SK-N-SH (cell line): Measurements from ENCODE around the gene CACNA1D. TPM values are rescaled to one million over a fixed set of nuclear protein-coding genes. Genes with fewer than 3 reads are reported as not detected.

Experiments
- CTCF ChIA-PET: fragments of 300-600, 350-600 bp; formaldehyde crosslinking; extraction: SDS; loops from one replicate; lab custom pipeline; 2021; lab: Yijun Ruan, JAX
- POLR2A ChIA-PET: fragments of 350-600 bp; sonication (Branson Sonifier 250); formaldehyde crosslinking; extraction: SDS; loops from one replicate; lab custom pipeline; 2020; ENCODE audit warnings: antibody characterized with exemption, inconsistent platforms; lab: Yijun Ruan, JAX
- DNase-seq: peaks from one replicate; pipeline ENCODE4 v3.0.0; 2012
- H2AFZ ChIP-seq: fragments of 200-600 bp; sonication (generic); 2 replicates; pipeline ENCODE4 v1.8.1; 2016; ENCODE audit warnings: antibody characterized with exemption, mild to moderate bottlenecking, low read depth
- H3F3A ChIP-seq: fragments of 200-600 bp; sonication (generic); replicated peaks from 2 replicates; pipeline ENCODE3; 2016; ENCODE audit warnings: antibody characterized with exemption, mild to moderate bottlenecking; ENCODE audit not compliant: insufficient read depth
- H3K27ac ChIP-seq, 2 experiments: fragments of 200-500 bp in 1 of 2; fragments of 200-600 bp in 1 of 2; sonication (Bioruptor generic) in 1 of 2; sonication (generic), shearing (Covaris generic) in 1 of 2; 2 replicates each; pipeline versions ENCODE4 v1.5.1 to v1.6.1; 2014 to 2016; ENCODE audit warnings: low read depth in 2 of 2, inconsistent platforms in 1 of 2, low read length in 1 of 2, mild to moderate bottlenecking in 1 of 2, mixed read lengths in 1 of 2
- H3K27me3 ChIP-seq: fragments of 200-600 bp; sonication (generic), shearing (Covaris generic); 2 replicates; pipeline ENCODE4 v1.6.1; 2016; ENCODE audit warnings: mixed run types; ENCODE audit not compliant: insufficient read depth
- H3K36me3 ChIP-seq, 2 experiments: fragments of 200-500 bp in 1 of 2; fragments of 200-600 bp in 1 of 2; sonication (Bioruptor generic) in 1 of 2; sonication (generic) in 1 of 2; replicated peaks in 1 of 2; 2 replicates each; pipeline versions ENCODE3 to v1.5.1; 2014 to 2016; ENCODE audit warnings: low read length in 1 of 2, mild to moderate bottlenecking in 1 of 2; ENCODE audit not compliant: insufficient read depth in 2 of 2, control insufficient read depth in 1 of 2
- H3K4me1 ChIP-seq, 2 experiments: fragments of 200-500 bp in 1 of 2; fragments of 200-600 bp in 1 of 2; sonication (Bioruptor generic) in 1 of 2; sonication (generic), shearing (Covaris generic) in 1 of 2; 2 replicates each; pipeline versions ENCODE4 v1.5.1 to v1.6.1; 2014 to 2016; ENCODE audit warnings: low read depth in 1 of 2, low read length in 1 of 2, mixed run types in 1 of 2; ENCODE audit not compliant: insufficient read depth in 2 of 2, control insufficient read depth in 1 of 2
- H3K4me2 ChIP-seq: fragments of 200-600 bp; sonication (generic), shearing (Covaris generic); 2 replicates; pipeline ENCODE4 v1.6.1; 2017; ENCODE audit warnings: mixed run types
- H3K4me3 ChIP-seq, 2 experiments: fragments of 200-500 bp in 1 of 2; fragments of 200-600 bp in 1 of 2; sonication (Bioruptor generic) in 1 of 2; sonication (generic), shearing (Covaris generic) in 1 of 2; 2 replicates each; pipeline versions ENCODE4 v1.5.1 to v1.8.1; 2014 to 2016; ENCODE audit warnings: low read depth in 2 of 2, inconsistent platforms in 1 of 2, low read length in 1 of 2, mild to moderate bottlenecking in 1 of 2, mixed read lengths in 1 of 2, moderate library complexity in 1 of 2
- H3K79me2 ChIP-seq: fragments of 200-600 bp; sonication (generic); 2 replicates; pipeline ENCODE4 v1.8.1; 2017; ENCODE audit warnings: mild to moderate bottlenecking; ENCODE audit not compliant: insufficient read depth
- H3K9ac ChIP-seq: fragments of 200-600 bp; sonication (generic); 2 replicates; pipeline ENCODE4 v1.6.1; 2017; ENCODE audit warnings: mixed run types
- H3K9me2 ChIP-seq: fragments of 200-600 bp; sonication (generic); 2 replicates; pipeline ENCODE4 v1.6.1; 2017; ENCODE audit warnings: mixed run types
- H3K9me3 ChIP-seq: fragments of 200-600 bp; sonication (generic); 2 replicates; pipeline ENCODE4 v1.6.1; 2017; ENCODE audit warnings: mixed run types, mild to moderate bottlenecking, moderate library complexity
- H4K20me1 ChIP-seq: fragments of 200-600 bp; sonication (generic); 2 replicates; pipeline ENCODE4 v1.6.1; 2017; ENCODE audit warnings: mild to moderate bottlenecking, mixed run types; ENCODE audit not compliant: insufficient read depth
- CHD2 ChIP-seq: fragments of 150-350 bp; IDR thresholded peaks from 2 replicates; pipeline ENCODE4 v1.6.1; 2018; ENCODE audit warnings: low read length; ENCODE audit not compliant: partially characterized antibody
- ELF1 ChIP-seq: IDR thresholded peaks from 2 replicates; pipeline ENCODE4 v1.4.0; 2012
- EP300 ChIP-seq, 2 experiments: IDR thresholded peaks; 2 replicates each; pipeline versions ENCODE4 v1.4.0 to v1.6.1; 2012; ENCODE audit warnings: borderline replicate concordance in 1 of 2, low read depth in 1 of 2, low read length in 1 of 2
- EZH2phosphoT487 ChIP-seq: fragments of 200-600 bp; sonication (generic); IDR thresholded peaks from 2 replicates; pipeline ENCODE4 v1.6.1; 2017; ENCODE audit warnings: low read depth, mixed run types, mild to moderate bottlenecking, antibody characterized with exemption, moderate library complexity, borderline replicate concordance
- FOSL2 ChIP-seq: IDR thresholded peaks from 2 replicates; pipeline ENCODE4 v1.4.0; 2012; ENCODE audit warnings: low read depth, mild to moderate bottlenecking, moderate library complexity, borderline replicate concordance
- FOXJ3 ChIP-seq: sonication (generic); formaldehyde crosslinking; IDR thresholded peaks from 2 replicates; pipeline ENCODE4 v1.5.1; 2020; ENCODE audit warnings: mild to moderate bottlenecking, missing genetic modification reagents
- FOXM1 ChIP-seq: IDR thresholded peaks from 2 replicates; pipeline ENCODE4 v1.4.0; 2012; ENCODE audit warnings: low read depth, mild to moderate bottlenecking
- GABPA ChIP-seq: IDR thresholded peaks from 2 replicates; pipeline ENCODE4 v1.4.0; 2012; ENCODE audit warnings: low read depth, mild to moderate bottlenecking
- GATA2 ChIP-seq: sonication (generic); formaldehyde crosslinking; IDR thresholded peaks from 2 replicates; pipeline ENCODE4 v1.5.0; 2020; ENCODE audit warnings: mild to moderate bottlenecking, missing genetic modification reagents
- JUND ChIP-seq: IDR thresholded peaks from 2 replicates; pipeline ENCODE4 v1.4.0; 2012
- MEF2A ChIP-seq: IDR thresholded peaks from 2 replicates; pipeline ENCODE4 v1.4.0; 2012; ENCODE audit warnings: low read depth, borderline replicate concordance
- MXI1 ChIP-seq: IDR thresholded peaks from 2 replicates; pipeline ENCODE4 v1.6.1; 2012; ENCODE audit warnings: mild to moderate bottlenecking, low read depth, low read length, improper control_type of control experiment
- NFIC ChIP-seq: IDR thresholded peaks from 2 replicates; pipeline ENCODE4 v1.4.0; 2012; ENCODE audit warnings: borderline replicate concordance
- NRF1 ChIP-seq: IDR thresholded peaks from 2 replicates; pipeline ENCODE4 v1.6.1; 2012; ENCODE audit warnings: low read depth, mild to moderate bottlenecking, low read length
- POLR2AphosphoS5 ChIP-seq: IDR thresholded peaks from 2 replicates; pipeline ENCODE4 v1.6.1; 2012; ENCODE audit warnings: low read depth, low read length
- RCOR1 ChIP-seq: fragments of 150-350 bp; IDR thresholded peaks from 2 replicates; pipeline ENCODE4 v1.6.1; 2017; ENCODE audit warnings: antibody characterized with exemption, low read length
- RXRA ChIP-seq: IDR thresholded peaks from 2 replicates; pipeline ENCODE4 v1.4.0; 2012; ENCODE audit warnings: low read depth, mild to moderate bottlenecking, borderline replicate concordance
- SMC3 ChIP-seq: IDR thresholded peaks from 2 replicates; pipeline ENCODE4 v1.6.1; 2012; ENCODE audit warnings: low read depth, low read length, improper control_type of control experiment
- WGBS: methylation state at CpG from one replicate; pipeline ENCODE4 v1.1.6; 2017; ENCODE audit warnings: low lambda C conversion rate; 5-methylcytosine and 5-hydroxymethylcytosine counted together
- polyA plus RNA-seq, 3 experiments: library from polyadenylated mRNA; depleted of rRNA; stranded (reverse); fragments of >200 nt; gene quantifications; 2 replicates each; pipeline ENCODE4 v1.2.3, GENCODE V29; 2012
- TF ChIP-seq, protein P1 (sequence below): fragments of 150-350 bp; IDR thresholded peaks from 2 replicates; pipeline ENCODE4 v1.6.1; 2016; ENCODE audit warnings: mild to moderate bottlenecking, low read depth, low read length
- TF ChIP-seq, protein P2 (sequence below): IDR thresholded peaks from 2 replicates; pipeline ENCODE4 v1.4.0; 2012; ENCODE audit warnings: low read depth
- TF ChIP-seq, protein P3 (sequence below): IDR thresholded peaks from 2 replicates; pipeline ENCODE4 v1.4.0; 2012; ENCODE audit warnings: low read depth, borderline replicate concordance
- TF ChIP-seq, protein P4 (sequence below): IDR thresholded peaks from 2 replicates; pipeline ENCODE4 v1.4.0; 2012; ENCODE audit warnings: low read depth, borderline replicate concordance
- TF ChIP-seq, protein P5 (sequence below): IDR thresholded peaks from 2 replicates; pipeline ENCODE4; 2012

The CACNA1D gene
- polyA plus RNA-seq, 1 of the 3 experiments (the other 2 are of a cell fraction) = 0.12 TPM

DNA sequence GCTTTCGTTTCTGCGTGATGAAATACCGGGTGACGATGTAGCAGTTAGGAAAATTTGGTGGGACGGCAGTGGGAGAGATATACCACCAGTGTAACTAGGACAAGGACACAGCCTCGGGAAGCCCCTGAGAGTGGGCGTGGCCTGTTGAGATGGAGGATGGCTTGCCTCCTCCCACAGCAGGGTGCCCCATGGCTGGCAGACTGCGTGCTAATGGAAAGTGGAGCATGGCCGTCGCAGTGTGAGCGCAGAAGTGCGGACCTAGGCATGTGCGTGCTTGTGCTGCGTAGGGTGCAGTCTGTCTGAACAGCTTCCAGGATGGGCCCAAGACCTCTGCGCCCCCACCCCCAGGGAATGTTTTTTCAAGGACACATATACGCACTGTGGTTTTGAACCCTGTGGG lies 295.0 kb downstream of the CACNA1D start:
- WGBS = 74% methylated on average over 9 of the region's 16 CpGs

DNA sequence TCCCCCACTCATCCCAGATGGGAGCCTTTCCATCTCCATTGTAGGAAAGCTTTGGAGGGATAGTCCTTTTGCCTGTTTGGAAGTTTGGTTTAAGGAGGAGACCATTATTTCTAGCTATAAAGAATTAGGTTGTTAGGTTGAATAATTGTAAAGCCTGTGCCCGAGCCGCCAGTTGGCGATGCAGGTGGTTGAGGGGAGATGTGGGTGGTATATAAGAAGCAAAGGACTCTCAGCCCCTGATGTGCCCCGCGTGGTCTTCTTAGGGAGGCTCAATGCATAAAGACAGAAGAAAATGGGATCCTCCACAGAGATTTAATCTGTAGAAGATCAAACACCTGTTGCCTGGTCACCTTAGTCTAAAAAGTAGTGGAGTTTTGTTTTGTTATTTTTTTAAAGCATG lies 296.1 kb downstream of the CACNA1D start:
- Histone ChIP-seq H3K9me3 (no peaks in the 10 kb centered on the region), H3K27me3 (no peaks in the 10 kb centered on the region), H4K20me1 (no peaks in the 10 kb centered on the region), H3K9me2 (no peaks in the 10 kb centered on the region), H2AFZ (no peak overlapping the region), H3F3A (no peaks in the 10 kb centered on the region), H3K27ac (no peak overlapping the region), H3K9ac (no peak overlapping the region), H3K36me3 (no peaks in the 10 kb centered on the region), H3K4me1 (peaks cover 0 to 8% of the 10 kb centered on the region in 2 experiments; a peak in 2 of 4 replicates), H3K4me3 (no peak overlapping the region), H3K4me2 (no peak overlapping the region), H3K79me2 (no peaks in the 10 kb centered on the region)
- TF ChIP-seq NFIC = no peak
- TF ChIP-seq MEF2A = no peak
- TF ChIP-seq, protein P1, sequence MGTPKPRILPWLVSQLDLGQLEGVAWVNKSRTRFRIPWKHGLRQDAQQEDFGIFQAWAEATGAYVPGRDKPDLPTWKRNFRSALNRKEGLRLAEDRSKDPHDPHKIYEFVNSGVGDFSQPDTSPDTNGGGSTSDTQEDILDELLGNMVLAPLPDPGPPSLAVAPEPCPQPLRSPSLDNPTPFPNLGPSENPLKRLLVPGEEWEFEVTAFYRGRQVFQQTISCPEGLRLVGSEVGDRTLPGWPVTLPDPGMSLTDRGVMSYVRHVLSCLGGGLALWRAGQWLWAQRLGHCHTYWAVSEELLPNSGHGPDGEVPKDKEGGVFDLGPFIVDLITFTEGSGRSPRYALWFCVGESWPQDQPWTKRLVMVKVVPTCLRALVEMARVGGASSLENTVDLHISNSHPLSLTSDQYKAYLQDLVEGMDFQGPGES = no peak
- TF ChIP-seq GABPA = no peak
- TF ChIP-seq RCOR1 = no peak
- TF ChIP-seq, protein P2, sequence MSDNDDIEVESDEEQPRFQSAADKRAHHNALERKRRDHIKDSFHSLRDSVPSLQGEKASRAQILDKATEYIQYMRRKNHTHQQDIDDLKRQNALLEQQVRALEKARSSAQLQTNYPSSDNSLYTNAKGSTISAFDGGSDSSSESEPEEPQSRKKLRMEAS = no peak
- TF ChIP-seq POLR2AphosphoS5 = no peak
- TF ChIP-seq, protein P3, sequence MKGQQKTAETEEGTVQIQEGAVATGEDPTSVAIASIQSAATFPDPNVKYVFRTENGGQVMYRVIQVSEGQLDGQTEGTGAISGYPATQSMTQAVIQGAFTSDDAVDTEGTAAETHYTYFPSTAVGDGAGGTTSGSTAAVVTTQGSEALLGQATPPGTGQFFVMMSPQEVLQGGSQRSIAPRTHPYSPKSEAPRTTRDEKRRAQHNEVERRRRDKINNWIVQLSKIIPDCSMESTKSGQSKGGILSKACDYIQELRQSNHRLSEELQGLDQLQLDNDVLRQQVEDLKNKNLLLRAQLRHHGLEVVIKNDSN = no peak
- no peak for TF ChIP-seq GATA2 (CRISPR knock-in tag)
- DNase-seq = no peak
- CTCF ChIA-PET = no interaction called here
- POLR2A ChIA-PET = no interaction called here
- WGBS = 86% methylated on average over 5 of the region's 5 CpGs

More for the DNA sequence above, 295.0 kb downstream of the CACNA1D start:
- Histone ChIP-seq H3K27ac (no peak overlapping the region), H3K27me3 (no peaks in the 10 kb centered on the region; the same call in 1 of the 2 replicates), H3K4me2 (no peak overlapping the region), H3K36me3 (no peaks in the 10 kb centered on the region), H3K4me3 (no peak overlapping the region), H2AFZ (no peak overlapping the region), H3K4me1 (no peaks in the 10 kb centered on the region; a peak in 1 of 4 replicates), H3K79me2 (no peaks in the 10 kb centered on the region), H3K9ac (no peak overlapping the region), H3K9me3 (no peaks in the 10 kb centered on the region)
- CTCF ChIA-PET = interaction anchor here (1.0 kb wide), 1 partner anchor 415 kb away, joined by 3 read pairs; no protein-coding TSS in a partner anchor
- DNase-seq = no peak
- TF ChIP-seq ELF1 = no peak
- TF ChIP-seq SMC3 = no peak
- TF ChIP-seq, protein P2 = no peak
- TF ChIP-seq CHD2 = no peak
- TF ChIP-seq FOXM1 = no peak
- TF ChIP-seq FOSL2 = no peak
- TF ChIP-seq, protein P4, sequence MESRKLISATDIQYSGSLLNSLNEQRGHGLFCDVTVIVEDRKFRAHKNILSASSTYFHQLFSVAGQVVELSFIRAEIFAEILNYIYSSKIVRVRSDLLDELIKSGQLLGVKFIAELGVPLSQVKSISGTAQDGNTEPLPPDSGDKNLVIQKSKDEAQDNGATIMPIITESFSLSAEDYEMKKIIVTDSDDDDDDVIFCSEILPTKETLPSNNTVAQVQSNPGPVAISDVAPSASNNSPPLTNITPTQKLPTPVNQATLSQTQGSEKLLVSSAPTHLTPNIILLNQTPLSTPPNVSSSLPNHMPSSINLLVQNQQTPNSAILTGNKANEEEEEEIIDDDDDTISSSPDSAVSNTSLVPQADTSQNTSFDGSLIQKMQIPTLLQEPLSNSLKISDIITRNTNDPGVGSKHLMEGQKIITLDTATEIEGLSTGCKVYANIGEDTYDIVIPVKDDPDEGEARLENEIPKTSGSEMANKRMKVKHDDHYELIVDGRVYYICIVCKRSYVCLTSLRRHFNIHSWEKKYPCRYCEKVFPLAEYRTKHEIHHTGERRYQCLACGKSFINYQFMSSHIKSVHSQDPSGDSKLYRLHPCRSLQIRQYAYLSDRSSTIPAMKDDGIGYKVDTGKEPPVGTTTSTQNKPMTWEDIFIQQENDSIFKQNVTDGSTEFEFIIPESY = no peak
- TF ChIP-seq RXRA = no peak
- TF ChIP-seq, protein P3 = no peak
- TF ChIP-seq EZH2phosphoT487 = no peak
- no peak for TF ChIP-seq JUND
- TF ChIP-seq, protein P5, sequence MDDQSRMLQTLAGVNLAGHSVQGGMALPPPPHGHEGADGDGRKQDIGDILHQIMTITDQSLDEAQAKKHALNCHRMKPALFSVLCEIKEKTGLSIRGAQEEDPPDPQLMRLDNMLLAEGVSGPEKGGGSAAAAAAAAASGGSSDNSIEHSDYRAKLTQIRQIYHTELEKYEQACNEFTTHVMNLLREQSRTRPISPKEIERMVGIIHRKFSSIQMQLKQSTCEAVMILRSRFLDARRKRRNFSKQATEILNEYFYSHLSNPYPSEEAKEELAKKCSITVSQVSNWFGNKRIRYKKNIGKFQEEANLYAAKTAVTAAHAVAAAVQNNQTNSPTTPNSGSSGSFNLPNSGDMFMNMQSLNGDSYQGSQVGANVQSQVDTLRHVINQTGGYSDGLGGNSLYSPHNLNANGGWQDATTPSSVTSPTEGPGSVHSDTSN = no peak
- no peak for TF ChIP-seq FOXJ3 (CRISPR knock-in tag)
- TF ChIP-seq MXI1 = no peak
- no peak for TF ChIP-seq NRF1
- TF ChIP-seq RCOR1 = no peak
- no peak for TF ChIP-seq GATA2 (CRISPR knock-in tag)
- no peak for TF ChIP-seq EP300 (IDR thresholded peaks at IDR 0.05; ENCODE audit: borderline replicate concordance in 1 of 2, low read depth in 1 of 2, low read length in 1 of 2)
- TF ChIP-seq, all 33 proteins: peak for 0
- H3K9me2 ChIP-seq = no peaks in the 10 kb centered on the region
- POLR2A ChIA-PET = no interaction called here
- H3F3A ChIP-seq = no peaks in the 10 kb centered on the region
- H4K20me1 ChIP-seq = no peaks in the 10 kb centered on the region
